Activated CD8-positive, alpha-beta memory T cell treated with anti-CD3 and anti-CD28 coated beads for 48 hours (primary cell): Measurements from ENCODE around the gene KLK10.
"Not testable (repeated sequence)": the region's sequence is repeated elsewhere in the genome, so short reads cannot be mapped to it uniquely, and the experiment has no call there.

Experiments used
- DNase-seq, 3 experiments: peaks; one replicate each; pipeline ENCODE4 v3.0.0-alpha.2; 2020; ENCODE audit warnings: low read depth in 2 of 3, low spot score in 2 of 3

Gene KLK10

GRCh38 chr19:50972795-50973376, 46.6 kb downstream of the KLK10 start:
- no peak for DNase-seq

- DNase-seq = not testable (repeated sequence)
Observed at GRCh38 chr19:50969810-50970209, 49.7 kb downstream of the KLK10 start.

- DNase-seq = no peak
Observed at GRCh38 chr19:50969413-50969760, 50.1 kb downstream of the KLK10 start, which contains the start of gene KLK6. TSS of gene KLK6 (minus strand) at chr19:50969591. CDS start at chr19:50968104, 1,487 bp downstream.

- no peak for DNase-seq
Observed at GRCh38 chr19:50968716-50969412, 50.6 kb downstream of the KLK10 start.

GRCh38 chr19:50967929-50968715, 51.4 kb downstream of the KLK10 start:
- no peak for DNase-seq

GRCh38 chr19:50964266-50964665, 55.2 kb downstream of the KLK10 start:
- DNase-seq = no peak

GRCh38 chr19:50963381-50963780, 56.1 kb downstream of the KLK10 start:
- DNase-seq = no peak
